LHCN-M2 (cell line): ENCODE measurements around the gene MPHOSPH9. TPM values are rescaled to one million over a fixed set of nuclear protein-coding genes. Genes with fewer than 3 reads are reported as not detected.

ENCODE experiments used
- total RNA-seq: library from RNA; depleted of rRNA; stranded (reverse); fragments of >200 nt; gene quantifications from 2 replicates; pipeline ENCODE4 v1.2.3, GENCODE V29; 2014; rRNA removed

The MPHOSPH9 gene
- total RNA-seq, 1 experiment from 2014 or later: 52.6 TPM

Other genes with a start within 250 kb of the MPHOSPH9 start
- gene PITPNM2, start 82.1 kb downstream of the MPHOSPH9 start, total RNA-seq: 2.7 and 4.4 TPM in 2 replicates
- gene MTRFR, start 295 bp upstream of the MPHOSPH9 start, total RNA-seq: 6.6 and 9.2 TPM in 2 replicates
- gene CDK2AP1, start 38.7 kb upstream of the MPHOSPH9 start, total RNA-seq: 442 and 463 TPM in 2 replicates
- 29.7 and 32.1 TPM in 2 replicates for gene SBNO1, start 131.7 kb upstream of the MPHOSPH9 start, total RNA-seq
- 51.9 and 62.7 TPM in 2 replicates for gene KMT5A, start 151.0 kb upstream of the MPHOSPH9 start, total RNA-seq
- 3.3 and 3.5 TPM in 2 replicates for gene RILPL2, start 203.5 kb upstream of the MPHOSPH9 start, total RNA-seq
- gene SNRNP35, start 225.0 kb upstream of the MPHOSPH9 start, total RNA-seq: 10.9 and 16.0 TPM in 2 replicates